Neural cell (in vitro differentiated cells): ENCODE data around the gene LSMEM2. TPM values are rescaled to one million over a fixed set of nuclear protein-coding genes. Genes with fewer than 3 reads are reported as not detected.

Experiments used
- H2AFZ ChIP-seq: fragments of 200-600, 300-800 bp; sonication (generic), shearing (Covaris generic); 2 replicates; pipeline ENCODE4 v1.6.0; 2014; ENCODE audit warnings: low read depth, mild to moderate bottlenecking, antibody characterized with exemption, low read length, moderate library complexity
- H3F3A ChIP-seq: fragments of 200-600 bp; shearing (Covaris generic); 2 replicates; pipeline ENCODE4 v1.6.1; 2016; ENCODE audit warnings: mild to moderate bottlenecking, moderate library complexity, mixed read lengths, antibody characterized with exemption, low read length; ENCODE audit not compliant: insufficient read depth, poor library complexity, severe bottlenecking
- H3K27ac ChIP-seq: fragments of 200-600, 300-800 bp; sonication (generic), shearing (Covaris generic); 2 replicates; pipeline ENCODE4 v1.5.1; 2014; ENCODE audit warnings: mild to moderate bottlenecking, low read length, moderate library complexity
- H3K27me3 ChIP-seq: fragments of 300-800, 200-600 bp; sonication (generic), shearing (Covaris generic); 2 replicates; pipeline ENCODE4 v1.6.0; 2014; ENCODE audit warnings: mild to moderate bottlenecking, low read depth, low read length, moderate library complexity; ENCODE audit not compliant: insufficient read depth
- H3K36me3 ChIP-seq: fragments of 300-800, 200-600 bp; sonication (generic), shearing (Covaris generic); 2 replicates; pipeline ENCODE4 v1.5.1; 2014; ENCODE audit warnings: mild to moderate bottlenecking, antibody characterized with exemption, low read length, moderate library complexity; ENCODE audit not compliant: insufficient read depth
- H3K4me2 ChIP-seq: fragments of 300-800, 200-600 bp; sonication (generic), shearing (Covaris generic); 2 replicates; pipeline ENCODE4 v1.6.0; 2014; ENCODE audit warnings: mild to moderate bottlenecking, low read length
- H3K4me3 ChIP-seq: fragments of 300-800, 200-600 bp; sonication (generic), shearing (Covaris generic); 2 replicates; pipeline ENCODE4 v1.5.1; 2014; ENCODE audit warnings: mild to moderate bottlenecking, low read length, moderate library complexity
- H3K79me2 ChIP-seq: fragments of 200-600 bp; shearing (Covaris generic); replicated peaks from 2 replicates; pipeline ENCODE4 v1.6.0; 2014; ENCODE audit warnings: mild to moderate bottlenecking, low read length, moderate library complexity; ENCODE audit not compliant: insufficient read depth
- H3K9ac ChIP-seq: fragments of 300-800, 200-600 bp; sonication (generic), shearing (Covaris generic); 2 replicates; pipeline ENCODE4 v1.6.1; 2016; ENCODE audit warnings: mild to moderate bottlenecking, low read length, mixed read lengths
- H3K9me2 ChIP-seq: fragments of 200-600 bp; shearing (Covaris generic); 2 replicates; pipeline ENCODE4 v1.6.1; 2016; ENCODE audit warnings: mild to moderate bottlenecking, low read length, mixed read lengths; ENCODE audit not compliant: insufficient read depth
- H3K9me3 ChIP-seq: fragments of 200-600, 300-800 bp; sonication (generic), shearing (Covaris generic); 2 replicates; pipeline ENCODE4 v1.6.1; 2016; ENCODE audit warnings: mild to moderate bottlenecking, mixed run types, low read length, moderate library complexity, mixed read lengths
- H4K20me1 ChIP-seq: fragments of 200-600 bp; shearing (Covaris generic); 2 replicates; pipeline ENCODE4 v1.6.1; 2016; ENCODE audit warnings: mild to moderate bottlenecking, mixed run types; ENCODE audit not compliant: insufficient read depth
- CTCF ChIP-seq: fragments of 450-650 bp; IDR thresholded peaks from 2 replicates; pipeline ENCODE4 v1.5.1; 2014; ENCODE audit warnings: antibody characterized with exemption, mild to moderate bottlenecking, moderate library complexity; ENCODE audit not compliant: poor library complexity, severe bottlenecking
- EP300 ChIP-seq: fragments of 450-650 bp; conservative IDR thresholded peaks from 2 replicates; pipeline ENCODE4 v1.6.1; 2014; ENCODE audit warnings: antibody characterized with exemption, mild to moderate bottlenecking, moderate library complexity; ENCODE audit not compliant: poor library complexity, severe bottlenecking
- EZH2 ChIP-seq: fragments of 200-600, 300-800 bp; shearing (Covaris generic), sonication (generic); IDR thresholded peaks from 2 replicates; pipeline ENCODE4 v1.6.1; 2014; ENCODE audit warnings: antibody characterized with exemption, low read length, borderline replicate concordance, mild to moderate bottlenecking; ENCODE audit not compliant: insufficient read depth, poor library complexity, severe bottlenecking
- MXI1 ChIP-seq: fragments of 450-650 bp; conservative IDR thresholded peaks from 2 replicates; pipeline ENCODE4 v1.6.1; 2014; ENCODE audit warnings: antibody characterized with exemption, mild to moderate bottlenecking; ENCODE audit not compliant: poor library complexity, severe bottlenecking
- POLR2AphosphoS5 ChIP-seq: IDR thresholded peaks from 2 replicates; pipeline ENCODE4 v1.6.1; 2012
- RAD21 ChIP-seq: fragments of 450-650 bp; conservative IDR thresholded peaks from 2 replicates; pipeline ENCODE4 v1.6.1; 2014; ENCODE audit warnings: antibody characterized with exemption, mild to moderate bottlenecking, moderate library complexity
- REST ChIP-seq: IDR thresholded peaks from 2 replicates; pipeline ENCODE4 v1.6.1; 2012; ENCODE audit warnings: borderline replicate concordance
- SMC3 ChIP-seq: fragments of 450-650 bp; conservative IDR thresholded peaks from 2 replicates; pipeline ENCODE4 v1.6.1; 2014; ENCODE audit warnings: antibody characterized with exemption, mild to moderate bottlenecking, moderate library complexity; ENCODE audit not compliant: poor library complexity
- TAF1 ChIP-seq: IDR thresholded peaks from 2 replicates; pipeline ENCODE4 v1.6.1; 2012; ENCODE audit warnings: low read depth
- polyA plus RNA-seq: library from polyadenylated mRNA; depleted of rRNA; stranded (reverse); fragments of >200 nt; gene quantifications from 2 replicates; pipeline ENCODE4 v1.2.3, GENCODE V29; 2014

Gene LSMEM2
- polyA plus RNA-seq, 1 donor from 2014 or later: not detected

GRCh38 chr3:50248387-50248786 lies 30.5 kb upstream of the LSMEM2 start:
- H3K4me2 ChIP-seq: no peak overlapping the region
- H3K79me2 ChIP-seq: peaks cover 70% of the 10 kb centered on the region
- no peak overlapping the region for H2AFZ ChIP-seq
- no peaks in the 10 kb centered on the region for H3F3A ChIP-seq
- no peaks in the 10 kb centered on the region for H3K9me3 ChIP-seq
- H3K9me2 ChIP-seq: no peaks in the 10 kb centered on the region
- no peaks in the 10 kb centered on the region for H4K20me1 ChIP-seq
- TF ChIP-seq RAD21: no peak
- TF ChIP-seq TAF1: no peak
- TF ChIP-seq SMC3: no peak
- no peak for TF ChIP-seq EP300
- no peak overlapping the region for H3K9ac ChIP-seq
- H3K27ac ChIP-seq: no peak overlapping the region
- no peak overlapping the region for H3K4me3 ChIP-seq
- H3K36me3 ChIP-seq: no peaks in the 10 kb centered on the region
- no peaks in the 10 kb centered on the region for H3K27me3 ChIP-seq

GRCh38 chr3:50249457-50249856 lies 29.4 kb upstream of the LSMEM2 start:
- no peaks in the 10 kb centered on the region for H3K9me2 ChIP-seq
- H3K4me3 ChIP-seq: no peak overlapping the region
- no peak overlapping the region for H2AFZ ChIP-seq
- H3F3A ChIP-seq: no peaks in the 10 kb centered on the region
- H3K9me3 ChIP-seq: no peaks in the 10 kb centered on the region
- no peak overlapping the region for H3K4me2 ChIP-seq
- H3K27me3 ChIP-seq: no peaks in the 10 kb centered on the region
- no peaks in the 10 kb centered on the region for H3K36me3 ChIP-seq
- peaks cover 63% of the 10 kb centered on the region for H3K79me2 ChIP-seq
- H3K27ac ChIP-seq: no peak overlapping the region
- H3K9ac ChIP-seq: no peak overlapping the region
- no peaks in the 10 kb centered on the region for H4K20me1 ChIP-seq
- no peak for TF ChIP-seq SMC3

GRCh38 chr3:50250514-50250913 lies 28.4 kb upstream of the LSMEM2 start:
- Histone ChIP-seq H3K36me3 (no peaks in the 10 kb centered on the region), H3F3A (no peaks in the 10 kb centered on the region), H3K4me2 (no peak overlapping the region), H3K79me2 (peaks cover 54% of the 10 kb centered on the region), H4K20me1 (no peaks in the 10 kb centered on the region), H3K27me3 (no peaks in the 10 kb centered on the region), H3K4me3 (no peak overlapping the region), H3K9me2 (no peaks in the 10 kb centered on the region), H3K27ac (no peak overlapping the region), H3K9me3 (no peaks in the 10 kb centered on the region), H3K9ac (no peak overlapping the region), H2AFZ (no peak overlapping the region)
- no peak for TF ChIP-seq POLR2AphosphoS5
- TF ChIP-seq RAD21: no peak
- no peak for TF ChIP-seq EP300
- TF ChIP-seq REST: no peak
- TF ChIP-seq EZH2: no peak
- TF ChIP-seq SMC3: no peak
- TF ChIP-seq MXI1: no peak
- no peak for TF ChIP-seq TAF1
- no peak for TF ChIP-seq CTCF
